ENCODE measurements around the gene DNAAF1.

Gene DNAAF1

DNA sequence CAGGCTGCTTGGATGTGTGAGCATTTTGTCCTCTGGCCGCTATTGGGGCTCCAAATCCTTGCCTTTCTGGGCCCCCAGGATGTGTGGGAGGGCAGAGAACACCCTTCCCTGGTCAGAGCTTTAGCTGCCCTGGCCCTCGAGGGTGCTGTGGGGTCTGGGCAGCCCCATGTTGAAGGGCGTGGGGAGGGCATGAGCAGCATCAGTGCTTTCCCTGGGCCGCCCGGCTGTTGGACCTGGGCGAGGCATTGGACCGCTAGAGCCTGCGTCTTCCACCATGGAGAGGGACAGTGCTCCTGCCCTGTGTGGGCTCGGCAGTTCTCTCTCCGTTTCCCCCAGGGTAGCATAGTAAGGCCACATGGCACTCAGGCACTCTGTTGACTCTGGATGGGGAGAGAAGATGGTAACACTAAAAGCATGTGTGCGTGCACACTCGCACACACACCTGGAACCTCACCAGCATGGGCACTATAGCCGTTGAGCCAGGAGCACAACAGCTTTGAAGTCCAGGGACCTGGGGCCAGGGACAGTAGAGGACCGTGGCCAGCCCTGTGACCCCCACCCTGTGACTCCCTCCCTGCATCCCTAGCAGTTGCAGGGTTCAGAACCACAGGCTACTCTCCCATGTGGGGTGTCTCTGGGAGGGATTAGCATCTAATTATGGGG lies 52.5 kb downstream of the DNAAF1 start:
- no peaks in the 10 kb centered on the region for H3K79me2 ChIP-seq (ENCODE audit: insufficient read depth, low read length)
- H3K9ac ChIP-seq (ENCODE audit: low read depth, low read length) = no peak overlapping the region
- no peak for DNase-seq
- H2AFZ ChIP-seq (ENCODE audit: low read depth, low read length) = no peak overlapping the region
- no peaks in the 10 kb centered on the region for H3K9me3 ChIP-seq (ENCODE audit: insufficient read depth, low read length, severe bottlenecking)
- ATAC-seq (ENCODE audit: insufficient read depth, low read depth) = no peak
- no peak overlapping the region for H3K27ac ChIP-seq (ENCODE audit: low read length)
- no peak overlapping the region for H3K4me2 ChIP-seq (ENCODE audit: insufficient read depth, low read length)
- H3K36me3 ChIP-seq (ENCODE audit: insufficient read depth, low read length) = no peaks in the 10 kb centered on the region
- no peaks in the 10 kb centered on the region for H3K27me3 ChIP-seq (ENCODE audit: insufficient read depth, low read length, poor library complexity)
- no peak overlapping the region for H3K4me3 ChIP-seq (ENCODE audit: low read depth in 1 of 2, low read length in 2 of 2)
- peaks cover 26% of the 10 kb centered on the region for H3K4me1 ChIP-seq (ENCODE audit: insufficient read depth, low read length)
- H4K20me1 ChIP-seq (ENCODE audit: insufficient read depth, low read length) = peaks cover 8% of the 10 kb centered on the region; the same call in 1 of the 2 replicates
- TF ChIP-seq CTCF (IDR thresholded peaks at IDR 0.05; ENCODE audit: borderline replicate concordance, extremely low read depth, low read length, poor library complexity, severe bottlenecking) (no peak), EZH2 (IDR thresholded peaks at IDR 0.05; ENCODE audit: borderline replicate concordance, low read depth, low read length, severe bottlenecking) (no peak)

- no peaks in the 10 kb centered on the region for H3K27me3 ChIP-seq (ENCODE audit: insufficient read depth, low read length, poor library complexity)
- TF ChIP-seq EZH2 (IDR thresholded peaks at IDR 0.05; ENCODE audit: borderline replicate concordance, low read depth, low read length, severe bottlenecking) (no peak), CTCF (IDR thresholded peaks at IDR 0.05; ENCODE audit: borderline replicate concordance, extremely low read depth, low read length, poor library complexity, severe bottlenecking) (no peak)
- no peaks in the 10 kb centered on the region for H3K9me3 ChIP-seq (ENCODE audit: insufficient read depth, low read length, severe bottlenecking)
- no peak overlapping the region for H3K4me2 ChIP-seq (ENCODE audit: insufficient read depth, low read length)
- H2AFZ ChIP-seq (ENCODE audit: low read depth, low read length) = no peak overlapping the region
- no peaks in the 10 kb centered on the region for H3K36me3 ChIP-seq (ENCODE audit: insufficient read depth, low read length)
- H3K4me3 ChIP-seq (ENCODE audit: low read depth in 1 of 2, low read length in 2 of 2) = no peak overlapping the region
- H3K79me2 ChIP-seq (ENCODE audit: insufficient read depth, low read length) = no peaks in the 10 kb centered on the region
- DNase-seq (no peak), ATAC-seq (ENCODE audit: insufficient read depth, low read depth) (no peak)
- peaks cover 19% of the 10 kb centered on the region for H3K4me1 ChIP-seq (ENCODE audit: insufficient read depth, low read length)
- peaks cover 8% of the 10 kb centered on the region; the same call in 1 of the 2 replicates for H4K20me1 ChIP-seq (ENCODE audit: insufficient read depth, low read length)
- no peak overlapping the region for H3K9ac ChIP-seq (ENCODE audit: low read depth, low read length)
- H3K27ac ChIP-seq (ENCODE audit: low read length) = no peak overlapping the region
Measured at GRCh38 chr16:84198401-84198800, 53.3 kb downstream of the DNAAF1 start.

- Histone ChIP-seq H3K27ac (ENCODE audit: low read length) (no peak overlapping the region), H3K79me2 (ENCODE audit: insufficient read depth, low read length) (no peaks in the 10 kb centered on the region), H4K20me1 (ENCODE audit: insufficient read depth, low read length) (peaks cover 5% of the 10 kb centered on the region; the same call in 1 of the 2 replicates), H2AFZ (ENCODE audit: low read depth, low read length) (no peak overlapping the region), H3K4me1 (ENCODE audit: insufficient read depth, low read length) (peaks cover 12% of the 10 kb centered on the region), H3K4me2 (ENCODE audit: insufficient read depth, low read length) (no peak overlapping the region), H3K9me3 (ENCODE audit: insufficient read depth, low read length, severe bottlenecking) (no peaks in the 10 kb centered on the region), H3K36me3 (ENCODE audit: insufficient read depth, low read length) (no peaks in the 10 kb centered on the region), H3K27me3 (ENCODE audit: insufficient read depth, low read length, poor library complexity) (no peaks in the 10 kb centered on the region), H3K9ac (ENCODE audit: low read depth, low read length) (no peak overlapping the region), H3K4me3 (ENCODE audit: low read depth in 1 of 2, low read length in 2 of 2) (no peak overlapping the region)
- DNase-seq (no peak), ATAC-seq (ENCODE audit: insufficient read depth, low read depth) (no peak)
- TF ChIP-seq CTCF (IDR thresholded peaks at IDR 0.05; ENCODE audit: borderline replicate concordance, extremely low read depth, low read length, poor library complexity, severe bottlenecking) = no peak
- TF ChIP-seq EZH2 (IDR thresholded peaks at IDR 0.05; ENCODE audit: borderline replicate concordance, low read depth, low read length, severe bottlenecking) = no peak
Measured at GRCh38 chr16:84199097-84199496, 54.0 kb downstream of the DNAAF1 start.
